K562 (cell line): ENCODE results near the gene B2M. TPM values are rescaled to one million over a fixed set of nuclear protein-coding genes. Genes with fewer than 3 reads are reported as not detected.
"Not testable (repeated sequence)": the region's sequence is repeated elsewhere in the genome, so short reads cannot be mapped to it uniquely, and the experiment has no call there.

Experiments used
- CEBPB ChIP-seq: fragments of 450-650 bp; IDR thresholded peaks from 2 replicates; pipeline ENCODE4 v1.6.1; 2016; ENCODE audit warnings: missing genetic modification characterization, missing compliant biosample characterization
- DMBX1 ChIP-seq: fragments of 250-450 bp; sonication (Bioruptor Pico); IDR thresholded peaks from 2 replicates; pipeline ENCODE4 v1.8.0; 2022; ENCODE audit warnings: inconsistent platforms, mild to moderate bottlenecking, moderate library complexity, borderline replicate concordance
- HDGF ChIP-seq: fragments of 450-650 bp; IDR thresholded peaks from 2 replicates; pipeline ENCODE4 v1.6.1; 2016
- TOE1 ChIP-seq, 2 experiments: fragments of 450-650 bp in 1 of 2; sonication (generic) in 1 of 2; formaldehyde crosslinking in 1 of 2; IDR thresholded peaks; 2 replicates each; pipeline versions ENCODE4 v1.7.1 to v1.8.0; 2016 to 2022; ENCODE audit warnings: borderline replicate concordance in 2 of 2, mild to moderate bottlenecking in 2 of 2, antibody characterized with exemption in 1 of 2, inconsistent platforms in 1 of 2, low read depth in 1 of 2, missing genetic modification reagents in 1 of 2, moderate library complexity in 1 of 2
- ZBTB26 ChIP-seq: fragments of 450-650 bp; formaldehyde crosslinking; IDR thresholded peaks from 2 replicates; pipeline ENCODE4 v1.4.0; 2022; ENCODE audit warnings: missing genetic modification characterization
- ZBTB40 ChIP-seq, 2 experiments: fragments of 450-650 bp in 1 of 2; sonication (generic) in 1 of 2; formaldehyde crosslinking in 1 of 2; IDR thresholded peaks; 2 replicates each; pipeline versions ENCODE4 v1.7.1 to v1.9.0; 2016 to 2022; ENCODE audit warnings: inconsistent platforms in 1 of 2, mild to moderate bottlenecking in 1 of 2, missing genetic modification reagents in 1 of 2
- polyA plus RNA-seq, 8 experiments: library from polyadenylated mRNA; depleted of rRNA in 4 of 8; stranded (reverse) in 5 of 8; unstranded in 3 of 8; fragments of >200 nt; fragmentation: Nextera tagmentation in 2 of 8; fragmentation: Illumina TruSeq in 1 of 8; extraction: Ambion mirVana in 2 of 8; extraction: Trizol in 1 of 8; gene quantifications; 2 replicates each; pipeline versions ENCODE4 v1.2.1 to v1.2.3, GENCODE V29; 2011 to 2014; ENCODE audit warnings: inconsistent platforms in 1 of 8, missing spikeins in 1 of 8
- total RNA-seq, 7 experiments: library from RNA; depleted of rRNA in 6 of 7; stranded (reverse); fragments of >200 nt in 6 of 7; fragmentation: Illumina TruSeq in 2 of 7; extraction: Trizol in 2 of 7; gene quantifications; 2 replicates each; pipeline versions ENCODE4 v1.2.1 to v1.2.3, GENCODE V29; 2011 to 2021; ENCODE audit warnings: low replicate concordance in 1 of 7

The B2M gene
- total and polyA plus RNA-seq, 9 of the 15 experiments (the other 6 are each of a cell fraction or from before 2014, with no cell fraction given) = 460 to 3,138 (median 1,032) TPM

GRCh38 chr15:44728232-44728575, 16.9 kb downstream of the B2M start (continued):
- TF ChIP-seq ZBTB40 (IDR thresholded peaks at IDR 0.05) (0 out of 2 replicates have a peak, but pooled peaks have one; percentile 47), TOE1 (IDR thresholded peaks at IDR 0.05; ENCODE audit: borderline replicate concordance) (peak; percentile 65; the same call in 1 of the 2 replicates), HDGF (0 out of 2 replicates have a peak, but pooled peaks have one; percentile 39), DMBX1 (CRISPR knock-in tag) (0 out of 2 replicates have a peak, but pooled peaks have one; percentile 38), ZBTB26 (CRISPR knock-in tag) (0 out of 2 replicates have a peak, but pooled peaks have one; percentile 52), CEBPB (tag) (0 out of 2 replicates have a peak, but pooled peaks have one; percentile 10)
- not testable (repeated sequence) for TF ChIP-seq ZBTB40 (CRISPR knock-in tag; IDR thresholded peaks at IDR 0.05); TOE1 (CRISPR knock-in tag; IDR thresholded peaks at IDR 0.05; ENCODE audit: borderline replicate concordance, low read depth)
